GM18907 (cell line): ENCODE measurements around the gene MYZAP.
A peak's percentile ranks its signal among the peaks of the same experiment; 100 is the strongest.

Experiments used
- ATAC-seq: cut with Tn5 transposase; IDR thresholded peaks from one replicate; pipeline ENCODE4 v1.9.1; 2021; ENCODE audit warnings: mild to moderate bottlenecking, moderate library complexity; ENCODE audit not compliant: unreplicated experiment

MYZAP gene

DNA sequence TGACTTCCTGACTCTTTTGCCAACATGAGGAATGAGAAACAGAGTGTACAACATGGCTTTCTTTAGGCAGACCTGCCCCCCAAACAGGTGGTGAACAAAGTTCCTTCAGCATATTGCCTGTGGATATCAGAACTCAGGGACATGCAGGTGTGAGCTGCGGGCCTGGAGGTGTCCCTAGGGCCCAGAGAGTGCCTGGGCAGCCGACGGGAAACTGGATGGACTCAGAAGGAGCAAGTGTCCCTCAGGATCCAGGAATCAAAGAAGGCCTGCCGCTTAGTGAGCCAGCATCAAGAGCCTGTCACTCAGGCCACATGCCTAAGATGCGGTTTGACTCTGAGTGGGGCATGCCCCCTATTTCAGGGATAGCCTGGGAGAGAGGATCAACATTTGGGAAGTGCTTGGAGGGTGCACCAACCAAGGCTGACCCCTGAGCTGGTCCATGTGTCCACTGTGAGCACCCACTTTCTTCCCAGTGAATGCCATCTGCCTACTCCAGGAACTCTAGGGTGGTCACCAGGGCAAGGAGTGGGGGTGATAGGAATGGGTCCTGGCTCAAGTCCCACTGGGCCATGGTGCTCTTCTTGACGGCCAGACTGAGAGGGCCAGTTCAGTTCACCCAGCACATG, 98.8 kb downstream of the MYZAP start:
- no peak for ATAC-seq

DNA sequence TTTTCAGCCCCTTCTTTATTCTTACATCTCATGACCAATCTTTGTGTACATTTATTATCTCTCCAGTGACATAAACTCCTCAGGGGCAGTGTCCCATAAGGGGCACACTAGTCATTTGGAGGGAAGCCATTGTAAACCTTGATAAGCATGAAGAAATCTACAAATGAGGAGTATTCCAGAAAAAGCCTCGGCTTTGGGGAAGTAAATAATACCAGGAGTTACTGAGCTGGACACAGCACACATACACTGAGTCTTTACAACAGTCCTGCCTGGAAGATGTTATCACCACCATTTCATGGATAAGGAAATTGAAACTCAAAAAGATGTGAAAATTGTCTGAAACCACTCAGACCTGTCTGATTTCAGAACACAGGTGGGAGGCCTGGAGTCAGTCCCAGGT, 99.4 kb downstream of the MYZAP start:
- no peak for ATAC-seq

- ATAC-seq: no peak
Measured at GRCh38 chr15:57692709-57693108, 101.0 kb downstream of the MYZAP start.

DNA sequence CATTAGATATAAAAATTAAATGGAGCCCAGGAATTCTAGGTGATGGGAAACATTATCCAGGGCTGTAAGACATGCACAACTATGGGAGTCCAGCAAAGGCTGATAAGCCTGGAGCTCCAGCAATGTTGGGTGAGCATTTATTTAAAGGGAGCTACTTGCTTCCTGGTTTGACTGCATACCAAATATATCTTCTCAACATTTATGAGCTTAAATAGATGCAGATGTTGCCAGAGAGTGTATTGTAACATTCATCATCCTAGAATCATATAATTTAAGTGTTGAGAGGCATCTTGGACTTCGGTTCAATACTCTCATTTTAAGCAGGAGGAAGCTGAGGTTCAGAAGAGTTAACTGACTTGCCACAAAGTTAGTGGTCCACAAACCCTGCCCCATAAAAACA, 102.6 kb downstream of the MYZAP start:
- no peak for ATAC-seq

GRCh38 chr15:57696146-57696545, 104.4 kb downstream of the MYZAP start:
- no peak for ATAC-seq

- no peak for ATAC-seq
Measured at GRCh38 chr15:57697588-57697987, 105.9 kb downstream of the MYZAP start.

DNA sequence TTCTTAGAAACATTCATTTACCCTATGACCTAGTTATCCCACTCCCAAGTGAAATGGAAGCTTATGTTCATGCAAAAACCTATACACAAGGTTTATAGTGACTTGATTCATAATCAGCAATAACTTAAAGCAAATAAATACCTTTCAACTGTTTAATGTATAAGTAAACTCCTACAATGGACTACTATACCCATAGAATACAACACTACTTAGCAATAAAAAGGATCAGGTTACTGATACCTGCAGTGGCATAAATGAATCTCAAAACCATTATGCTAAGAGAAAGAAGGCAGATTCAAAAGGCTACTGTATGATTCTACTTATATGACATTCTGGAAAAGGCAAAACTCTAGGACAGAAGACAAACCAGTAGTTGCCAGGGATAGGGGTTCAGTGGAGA, 106.5 kb downstream of the MYZAP start:
- no peak for ATAC-seq

- ATAC-seq: no peak
Measured at GRCh38 chr15:57698991-57699390, 107.3 kb downstream of the MYZAP start.

GRCh38 chr15:57703387-57703786, 111.7 kb downstream of the MYZAP start:
- ATAC-seq: no peak

DNA sequence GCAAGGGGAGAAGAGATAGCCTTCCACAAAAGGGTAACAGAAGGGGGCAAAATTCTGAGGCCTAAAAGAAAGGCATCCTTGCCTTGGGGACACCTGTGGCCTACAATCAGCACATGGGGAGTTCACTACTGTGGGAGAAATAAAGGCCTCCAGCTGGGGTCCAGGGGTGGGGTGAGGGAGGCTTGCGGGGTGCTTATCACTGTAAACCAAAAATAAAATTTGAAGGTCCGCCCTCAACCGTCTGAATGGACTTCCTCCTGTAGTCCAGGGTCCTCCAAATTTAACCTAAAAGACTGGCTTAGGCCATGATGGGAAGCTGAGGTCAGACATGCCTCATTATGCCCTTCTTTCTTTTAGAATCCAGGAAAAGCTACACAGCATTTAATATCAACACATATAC, 112.7 kb downstream of the MYZAP start:
- ATAC-seq: no peak

DNA sequence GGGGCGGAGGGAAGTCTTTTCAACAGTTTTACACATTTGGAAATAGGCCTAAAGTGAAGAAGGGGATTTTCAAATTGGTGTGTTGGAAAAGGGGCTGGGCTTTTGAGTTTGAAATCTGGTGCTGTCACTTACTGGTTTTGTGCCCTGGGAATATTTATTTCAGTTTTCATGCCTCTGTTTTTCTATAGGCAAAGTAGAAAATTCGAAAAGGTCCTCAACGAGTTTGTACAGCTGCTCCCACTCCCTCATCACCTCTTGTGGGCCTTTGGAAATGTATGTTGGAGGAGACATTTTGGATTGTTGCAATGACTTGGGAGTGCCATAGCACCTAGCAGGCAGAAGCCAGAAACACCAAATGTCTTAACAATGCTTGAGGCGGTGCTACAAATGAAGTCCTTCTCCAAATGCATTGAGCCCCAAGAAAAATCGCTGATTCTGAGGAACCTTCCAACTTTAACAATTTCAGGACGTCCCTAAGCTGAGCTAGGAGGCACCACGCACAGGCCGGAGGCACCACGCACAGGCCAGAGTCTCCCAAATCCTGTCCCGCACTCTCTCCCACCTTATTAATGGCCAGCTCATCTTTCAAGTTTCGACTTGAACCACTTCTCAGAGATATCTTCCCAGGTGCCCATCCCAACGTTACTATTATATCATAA, 114.2 kb downstream of the MYZAP start:
- peak; percentile 3 for ATAC-seq

- ATAC-seq: peak; percentile 95
Measured at GRCh38 chr15:57706405-57707209, 114.9 kb downstream of the MYZAP start, which contains the start of gene POLR2M. Gene POLR2M (plus strand): TSS chr15:57706714. CDS start chr15:57706843, 129 bp downstream.

GRCh38 chr15:57708047-57708446, 116.3 kb downstream of the MYZAP start:
- ATAC-seq: no peak

DNA sequence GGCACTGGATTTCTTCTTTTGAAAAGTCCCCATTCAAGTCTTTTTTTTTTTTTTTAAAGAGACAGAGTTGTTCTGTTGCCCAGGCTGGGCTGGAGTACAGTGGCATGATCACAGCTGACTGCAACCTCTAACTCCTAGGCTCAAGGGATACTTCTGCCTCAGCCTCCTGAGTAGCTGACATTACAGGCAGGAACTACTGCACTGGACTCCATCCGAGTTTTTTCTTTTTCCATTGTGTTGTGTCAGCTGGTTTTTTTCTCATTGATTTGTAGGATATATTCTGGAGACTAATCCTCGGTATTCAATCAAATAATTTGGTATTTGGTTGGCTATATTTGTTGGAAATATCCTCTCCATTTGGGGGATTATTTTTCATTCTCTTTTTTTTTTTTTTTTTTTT, 126.6 kb downstream of the MYZAP start:
- no peak for ATAC-seq

DNA sequence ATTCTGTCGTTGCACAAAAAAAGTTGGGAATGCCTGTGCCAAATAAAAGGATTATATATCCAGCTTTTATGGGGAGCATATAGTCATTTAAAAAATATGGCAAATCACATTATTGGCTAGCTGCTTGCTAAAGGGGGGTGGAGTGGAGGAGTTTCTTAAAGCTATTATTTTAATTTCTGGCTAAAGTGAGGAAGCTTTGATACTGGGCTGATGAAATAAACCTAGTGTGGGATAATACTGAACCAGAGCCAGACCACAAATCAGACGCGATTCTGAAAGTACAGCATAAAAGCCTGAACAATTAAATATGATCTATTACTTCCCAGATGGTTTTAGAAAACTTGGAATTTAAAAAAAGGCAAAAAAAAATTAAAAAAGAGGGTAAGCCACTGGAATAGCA, 129.2 kb downstream of the MYZAP start:
- no peak for ATAC-seq

DNA sequence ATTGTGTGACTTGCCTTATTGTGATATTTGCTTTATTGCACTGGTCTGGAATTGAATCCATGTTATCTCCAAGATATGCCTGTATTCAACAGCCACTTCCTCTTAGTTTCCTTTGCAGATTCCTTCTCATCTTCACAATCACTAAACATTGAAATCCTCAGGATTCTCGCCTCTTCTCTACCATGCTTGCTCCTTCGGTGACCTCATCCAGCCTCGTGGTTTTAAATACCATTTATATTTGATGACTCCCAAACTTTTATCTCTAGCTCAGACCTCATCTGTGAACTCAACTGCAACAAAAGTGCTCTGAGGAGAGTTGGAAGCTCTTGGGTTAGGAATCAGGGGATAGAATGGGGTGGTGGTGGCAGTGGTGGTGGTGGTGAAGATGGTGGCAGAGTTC, 134.7 kb downstream of the MYZAP start:
- no peak for ATAC-seq

DNA sequence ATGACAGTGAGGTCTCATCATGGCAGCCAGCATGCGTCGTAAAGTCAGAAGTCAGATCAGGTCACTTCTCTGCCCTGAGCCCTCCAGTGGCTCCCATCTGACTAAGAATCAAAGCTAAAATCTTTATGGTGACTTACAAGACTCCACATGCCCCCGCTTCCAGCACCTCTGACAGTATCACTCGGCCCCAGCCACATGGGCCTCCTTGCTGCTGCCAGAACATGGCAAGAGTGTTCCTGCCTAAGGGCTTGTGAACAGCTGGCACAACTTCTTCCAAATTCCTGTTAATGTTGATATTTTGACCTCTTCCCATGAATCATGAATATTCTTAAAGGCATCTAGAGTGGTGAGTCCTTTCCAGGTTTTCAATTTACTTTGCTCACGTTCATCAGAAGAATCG, 135.3 kb downstream of the MYZAP start:
- no peak for ATAC-seq

DNA sequence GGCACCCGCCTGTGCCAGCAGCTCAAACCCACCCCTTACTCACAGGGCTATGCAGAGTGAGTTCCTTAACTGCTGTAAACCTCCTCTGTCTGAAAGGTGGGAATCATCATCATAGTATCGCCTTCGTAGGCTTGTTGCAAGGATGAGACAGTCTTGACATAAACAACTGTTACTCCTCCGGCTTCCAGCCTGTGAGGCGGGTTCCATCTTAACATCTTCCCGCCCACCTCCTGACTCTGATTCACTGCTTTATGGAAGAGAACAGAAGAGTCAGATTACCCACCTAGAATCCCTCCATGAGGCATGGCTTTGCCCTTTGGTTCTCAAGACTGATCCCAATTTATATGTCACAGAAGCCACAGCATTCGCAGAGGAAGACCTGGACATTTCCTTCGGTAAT, 136.7 kb downstream of the MYZAP start:
- no peak for ATAC-seq

DNA sequence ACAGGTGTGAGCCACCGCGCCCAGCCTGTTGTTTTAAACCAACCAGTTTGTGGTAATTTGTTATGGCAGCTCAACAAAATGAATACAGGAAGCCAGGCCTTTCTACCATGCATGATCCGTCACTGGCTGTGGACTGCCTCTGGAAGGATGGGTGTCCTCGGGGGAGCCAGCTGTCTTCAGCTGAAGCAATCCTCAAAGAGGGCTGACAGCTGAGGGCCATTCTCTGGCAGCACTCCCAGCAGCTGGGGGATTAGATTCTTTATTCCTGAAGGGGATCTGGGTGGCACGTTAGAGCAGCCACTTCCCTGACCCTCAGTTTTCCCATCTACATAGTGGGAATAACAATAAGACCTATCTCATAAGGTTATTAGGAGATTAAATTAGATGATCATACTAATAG, 139.2 kb downstream of the MYZAP start:
- ATAC-seq: no peak

GRCh38 chr15:57731530-57732103, 139.9 kb downstream of the MYZAP start:
- no peak for ATAC-seq

DNA sequence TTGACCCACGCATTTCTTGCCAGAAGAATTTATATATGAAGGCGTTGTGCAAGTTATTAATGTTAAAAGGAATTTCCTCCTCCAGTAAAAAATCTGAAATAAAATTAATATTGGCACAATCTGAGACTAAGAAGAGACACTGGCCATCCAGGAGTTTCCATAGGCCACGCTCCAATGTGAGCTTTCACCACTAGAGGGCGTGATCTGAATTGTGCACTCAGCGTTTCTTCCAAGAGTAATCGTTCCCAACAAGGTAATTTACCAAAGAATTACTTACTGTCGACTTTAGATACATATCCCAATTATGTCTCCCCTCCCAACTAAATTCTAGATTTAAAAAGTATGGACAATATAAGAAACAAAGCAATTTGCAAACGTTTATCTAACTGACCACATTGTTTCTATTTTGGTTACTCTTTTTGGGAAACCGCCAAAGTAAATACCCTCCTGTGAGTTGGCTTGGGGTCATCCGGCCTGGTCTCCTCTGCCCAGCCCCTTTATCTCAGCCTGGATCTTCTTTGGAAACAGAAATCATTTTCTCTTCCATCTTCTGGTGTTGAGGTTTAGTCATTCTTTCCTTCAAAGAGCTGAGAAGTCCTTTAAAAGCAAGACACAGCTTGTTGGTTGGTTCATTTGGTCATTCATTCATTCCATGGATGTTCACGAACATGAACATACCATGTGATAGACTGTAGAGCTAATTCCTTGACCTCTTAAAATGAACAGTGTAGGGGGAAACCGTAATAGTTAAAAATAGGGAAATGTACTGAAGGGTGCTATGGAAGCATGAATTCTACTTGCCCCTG, 141.0 kb downstream of the MYZAP start:
- no peak for ATAC-seq
